GM18517 (cell line): Measurements from ENCODE around the gene DOK6.
A peak's percentile ranks its signal among the peaks of the same experiment; 100 is the strongest.
"Not testable (repeated sequence)": the region's sequence is repeated elsewhere in the genome, so short reads cannot be mapped to it uniquely, and the experiment has no call there.

Source experiments
- ATAC-seq: cut with Tn5 transposase; IDR thresholded peaks from one replicate; pipeline ENCODE4 v1.9.1; 2021; ENCODE audit warnings: mild to moderate bottlenecking, moderate library complexity; ENCODE audit not compliant: unreplicated experiment

Gene DOK6

DNA sequence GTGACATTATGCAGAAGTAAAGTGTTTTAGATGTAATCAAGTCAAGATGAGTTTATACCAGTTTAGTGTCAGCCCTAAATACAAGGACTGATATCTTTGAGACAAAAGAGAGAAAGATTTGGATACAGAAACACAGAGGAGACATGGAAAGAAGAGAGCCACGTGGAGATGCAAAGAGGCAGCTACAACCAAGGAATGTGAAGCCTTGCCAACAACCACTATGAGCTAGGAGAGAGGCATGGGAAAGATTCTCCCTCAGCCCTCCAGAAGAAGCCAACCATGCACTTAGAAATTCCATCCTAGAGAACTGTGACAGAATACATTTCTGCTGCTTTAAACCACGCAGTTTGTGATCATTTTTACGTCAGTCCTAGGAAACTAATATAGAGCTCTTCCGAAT lies 217.2 kb downstream of the DOK6 start:
- no peak for ATAC-seq

DNA sequence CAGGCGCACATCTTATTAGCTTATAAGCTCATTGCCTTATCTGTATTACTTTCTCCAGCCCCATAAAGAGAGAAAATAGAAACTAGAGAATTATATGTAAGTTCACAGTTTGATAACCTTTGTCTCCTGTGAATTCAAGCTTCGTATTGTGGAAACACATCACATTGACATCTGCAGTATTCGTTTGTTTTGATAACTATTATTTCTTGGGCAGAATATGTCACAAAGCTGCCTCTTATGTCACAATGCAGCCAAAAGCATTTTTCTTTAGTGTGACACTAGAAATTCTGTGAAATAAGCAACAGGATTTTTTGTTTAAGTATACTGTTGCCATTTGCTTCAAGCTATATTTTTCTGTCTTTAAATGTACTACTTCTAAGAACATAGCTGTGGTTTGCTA lies 221.5 kb downstream of the DOK6 start:
- ATAC-seq: no peak

DNA sequence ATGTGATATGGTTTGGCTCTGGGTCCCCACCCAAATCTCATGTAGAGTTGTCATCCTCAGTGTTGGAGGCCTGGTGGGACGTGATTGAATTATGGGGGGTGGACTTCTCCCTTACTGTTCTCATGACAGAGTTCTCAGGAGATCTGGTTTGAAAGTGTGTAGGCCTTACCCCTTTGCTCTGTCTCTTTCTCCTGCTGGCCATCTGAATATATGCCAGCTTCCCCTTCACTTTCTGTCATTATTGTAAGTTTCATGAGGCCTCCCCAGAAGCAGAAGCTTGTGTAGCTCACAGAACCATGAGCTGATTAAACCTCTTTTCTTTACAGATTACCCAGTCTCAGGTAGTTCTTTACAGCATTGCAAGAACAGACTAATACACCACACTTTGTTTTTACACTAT lies 222.3 kb downstream of the DOK6 start:
- no peak for ATAC-seq

DNA sequence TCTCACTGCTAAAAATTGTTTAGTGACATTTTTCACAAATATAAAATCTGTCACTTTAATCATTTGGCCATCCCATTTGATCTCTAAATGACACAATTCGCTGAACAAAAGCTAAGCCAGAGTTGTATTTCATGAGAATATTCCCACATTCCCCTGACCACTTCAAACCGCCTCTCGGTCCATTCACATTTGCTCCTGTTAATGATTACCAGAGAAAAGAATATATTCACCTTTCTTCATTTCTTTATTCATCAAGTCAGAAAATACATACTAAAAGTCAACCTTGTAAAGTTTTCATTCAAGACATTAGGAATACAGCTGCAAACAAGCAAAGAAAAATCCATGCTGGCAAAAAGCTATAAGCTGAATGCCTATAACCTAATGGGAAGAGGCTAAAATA lies 225.5 kb downstream of the DOK6 start:
- ATAC-seq: no peak

DNA sequence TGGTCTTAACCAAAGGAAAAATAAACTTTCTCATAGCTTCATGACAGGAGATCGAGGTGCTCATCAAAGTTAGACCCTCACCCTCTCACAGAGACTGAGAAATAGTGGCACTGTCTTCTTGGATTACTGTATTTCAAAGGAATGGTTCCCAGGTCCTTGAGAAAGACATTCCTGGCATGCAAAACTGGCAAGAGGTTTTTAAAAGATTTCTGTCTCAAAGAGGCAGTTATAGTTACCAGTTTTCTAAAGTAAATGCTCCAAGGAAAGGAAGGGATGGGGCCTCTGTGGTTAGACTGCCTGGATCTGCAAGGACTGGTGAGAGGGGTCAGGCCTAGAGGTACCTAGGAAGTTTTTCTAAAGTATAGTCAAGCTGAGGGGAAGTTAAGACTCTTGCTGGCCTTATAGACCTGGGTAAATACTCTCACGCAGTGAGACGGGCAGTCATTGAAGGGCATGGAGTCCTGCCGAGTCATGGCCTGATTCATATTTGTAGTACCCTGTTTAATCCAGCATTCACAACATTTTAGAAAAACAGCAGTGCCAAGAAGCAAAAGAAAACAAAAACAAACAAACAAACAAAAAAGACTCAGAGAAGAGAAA lies 226.1 kb downstream of the DOK6 start:
- ATAC-seq: no peak

DNA sequence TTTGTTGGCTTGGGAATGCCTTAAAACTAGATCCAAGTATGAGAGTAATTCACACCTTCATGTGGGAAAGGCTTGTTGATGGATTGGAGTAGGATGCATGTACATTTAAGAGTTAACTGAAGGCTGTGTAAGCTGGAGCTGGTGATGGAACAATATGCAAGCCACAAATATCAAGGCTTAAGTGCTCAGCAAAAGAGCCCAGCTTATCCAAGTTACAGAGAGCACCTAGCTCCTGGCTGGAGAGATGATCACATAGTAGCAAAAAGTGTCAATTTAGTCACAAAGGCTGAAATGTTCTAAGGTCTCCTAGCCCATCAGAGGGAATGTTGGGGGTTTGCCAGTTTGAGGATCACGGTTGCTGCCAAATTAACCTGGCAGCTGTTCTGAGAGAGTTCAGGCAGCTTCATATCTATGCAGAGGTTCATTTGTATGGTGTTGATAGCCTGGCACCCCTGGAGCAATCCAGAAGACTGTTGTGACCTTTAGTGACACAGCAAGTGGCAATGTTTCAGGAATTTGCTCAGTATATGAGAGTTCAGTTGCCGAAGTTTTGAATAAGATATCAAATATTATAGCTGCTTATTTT lies 228.2 kb downstream of the DOK6 start:
- ATAC-seq: no peak

DNA sequence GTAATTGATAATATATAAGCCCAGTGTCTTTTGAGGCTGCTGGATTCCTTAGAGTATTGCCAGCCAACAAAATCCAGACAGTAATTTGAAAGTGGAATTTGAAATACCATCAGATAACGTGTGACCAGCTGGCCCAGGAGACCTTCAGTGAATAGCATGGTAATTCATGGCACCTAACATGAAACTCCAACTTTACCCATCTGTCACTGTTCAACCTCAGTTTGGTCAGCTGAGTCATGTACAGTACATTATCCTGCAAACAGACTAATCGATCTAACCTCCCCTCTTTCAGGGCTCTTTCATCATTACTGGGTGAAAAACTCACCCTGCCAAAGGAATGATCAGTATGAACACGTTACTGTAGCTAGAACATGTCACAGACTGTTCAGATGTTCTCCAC lies 230.6 kb downstream of the DOK6 start:
- no peak for ATAC-seq

DNA sequence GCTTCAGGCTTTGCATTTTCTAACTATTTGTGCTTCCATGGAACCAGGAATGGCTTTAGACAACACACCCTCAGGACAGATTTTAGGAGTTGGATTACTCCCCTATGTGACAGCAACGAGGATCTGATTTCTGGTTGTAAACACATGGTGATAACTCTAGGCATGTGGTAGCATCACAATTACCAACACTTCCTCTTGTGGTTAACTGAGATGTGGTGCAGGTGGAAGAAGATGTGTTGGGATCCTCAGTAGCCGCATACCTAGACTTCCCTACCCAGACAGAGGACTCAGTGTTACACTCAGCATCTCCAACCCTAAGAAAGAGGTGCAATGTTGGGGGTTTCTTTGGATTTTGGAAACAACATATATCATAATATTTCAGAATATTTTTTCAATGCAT lies 234.8 kb downstream of the DOK6 start:
- no peak for ATAC-seq

DNA sequence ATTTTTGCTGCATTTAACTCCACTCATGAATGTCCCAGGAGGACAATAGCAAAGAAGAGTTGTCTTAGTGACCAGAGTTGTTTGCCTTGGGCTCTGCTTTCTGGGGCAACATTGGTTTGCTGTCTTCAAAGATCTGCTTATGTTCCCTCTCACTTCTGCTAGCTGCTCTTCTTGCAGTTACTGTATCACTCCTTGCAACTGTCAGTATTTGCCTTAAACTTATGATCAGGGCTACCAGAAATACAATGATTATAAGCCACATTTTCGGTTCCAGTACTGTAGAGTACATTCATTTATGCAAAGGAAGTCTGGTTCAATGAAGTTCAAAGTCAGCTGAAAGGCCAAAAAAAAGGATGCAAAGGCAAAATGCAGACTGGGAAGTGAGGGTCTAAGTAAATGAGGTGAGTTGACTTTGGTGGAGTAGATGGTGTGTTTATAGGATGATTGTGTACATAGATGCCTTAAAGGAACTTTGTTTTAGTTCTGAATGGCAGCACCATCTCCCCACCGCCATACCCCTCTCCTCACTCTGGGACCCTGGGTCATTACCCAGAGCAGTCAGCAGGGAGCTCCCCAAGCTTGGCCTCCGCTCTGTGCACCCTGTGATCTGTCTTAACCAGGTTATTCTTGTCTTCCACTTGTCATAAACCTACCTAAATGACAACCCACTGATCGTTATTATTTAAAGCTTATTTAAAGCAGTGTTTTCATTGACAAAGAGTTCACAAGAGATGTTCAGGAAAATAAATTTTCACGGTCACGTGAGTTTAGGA lies 236.0 kb downstream of the DOK6 start:
- peak; percentile 50 for ATAC-seq

DNA sequence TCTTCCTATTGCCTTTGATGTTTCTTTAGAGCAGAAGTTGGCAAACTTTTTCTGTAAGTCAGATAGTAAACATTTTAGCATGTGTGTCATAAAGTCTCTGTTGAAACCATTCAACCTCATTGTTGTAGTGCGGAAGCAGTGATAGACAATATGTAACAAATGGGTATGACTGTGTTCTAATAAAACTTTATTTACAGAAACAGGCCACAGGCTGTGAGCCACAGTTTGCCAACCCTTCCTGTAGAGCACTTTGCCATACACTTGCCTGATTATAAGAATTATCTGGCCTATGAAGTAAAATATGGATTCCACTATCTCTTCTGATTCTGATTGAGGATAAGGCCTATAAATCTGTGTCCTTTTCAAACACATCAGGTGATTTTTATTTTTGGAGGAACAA lies 237.4 kb downstream of the DOK6 start:
- no peak for ATAC-seq

DNA sequence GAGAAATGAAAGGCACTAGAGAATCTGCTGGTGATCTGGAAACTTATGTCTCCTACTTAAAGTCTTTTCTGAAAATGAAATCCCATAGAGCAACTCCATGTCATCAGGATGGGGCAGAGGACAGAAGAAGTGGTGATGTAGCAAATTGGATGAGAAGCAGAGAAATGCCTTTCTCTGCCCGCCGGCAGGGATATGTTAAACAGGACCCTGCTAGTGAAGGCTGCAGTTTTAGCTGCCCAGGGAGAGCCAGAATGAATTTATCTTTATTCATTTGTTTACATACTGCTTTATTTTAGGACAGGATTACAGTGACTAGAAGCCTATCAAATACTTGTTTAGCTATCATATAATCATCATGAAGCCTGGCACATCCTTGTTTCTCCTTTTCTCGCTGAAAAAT lies 247.0 kb downstream of the DOK6 start:
- no peak for ATAC-seq

DNA sequence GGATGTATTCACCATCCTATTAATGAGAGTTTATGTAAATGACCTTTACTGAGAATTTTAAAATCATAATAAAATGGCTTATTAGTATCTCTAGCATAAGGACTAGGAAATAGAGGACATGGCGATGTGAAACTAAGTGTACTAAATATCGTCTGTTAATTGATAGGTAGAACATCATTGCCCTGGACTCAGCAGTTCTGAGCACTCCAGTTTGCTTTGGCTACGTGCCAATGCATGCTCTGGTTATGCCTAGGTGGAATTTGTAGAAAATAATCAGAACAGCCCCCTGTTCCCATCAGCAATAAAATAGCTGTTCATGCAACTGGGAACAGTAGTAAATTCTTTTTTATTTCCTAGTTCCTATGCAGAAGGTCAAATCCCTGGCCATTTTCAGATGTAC lies 247.8 kb downstream of the DOK6 start:
- no peak for ATAC-seq

DNA sequence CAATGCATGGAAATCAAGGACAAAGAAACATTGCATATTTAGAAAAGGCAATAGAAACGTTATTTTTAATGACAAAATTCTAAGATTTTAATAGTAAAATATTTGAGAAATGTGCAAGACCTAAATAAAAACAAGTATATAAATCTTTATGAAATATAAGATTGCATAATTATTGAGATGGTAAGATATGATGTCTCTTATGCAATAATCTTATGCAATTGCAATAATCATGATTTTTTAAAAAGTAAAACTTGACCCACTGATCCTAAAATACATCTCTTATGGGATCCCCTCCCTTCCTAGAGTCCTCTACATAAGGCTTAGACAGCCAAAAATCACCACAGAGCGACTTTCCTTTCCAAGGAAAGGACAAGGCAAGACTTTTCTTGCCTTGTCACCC lies 249.0 kb downstream of the DOK6 start:
- no peak for ATAC-seq

DNA sequence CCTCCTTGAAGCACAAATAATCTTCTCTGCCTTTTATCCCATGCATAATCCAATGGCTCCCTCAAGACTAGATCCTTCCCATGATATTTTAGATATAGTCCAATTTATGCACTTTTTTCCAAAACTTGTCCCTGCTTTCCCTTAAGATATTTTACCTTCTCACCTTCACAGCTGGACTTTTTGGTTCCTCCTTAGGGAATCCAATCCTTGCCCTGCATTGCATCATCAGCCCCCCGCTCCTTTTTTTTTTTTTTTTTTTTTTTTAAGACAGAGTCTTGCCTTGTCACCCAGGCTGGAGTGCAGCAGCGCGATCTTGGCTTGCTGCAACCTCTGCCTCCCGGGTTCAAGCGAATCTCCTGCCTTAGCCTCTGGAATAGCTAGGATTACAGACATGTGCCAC lies 250.6 kb downstream of the DOK6 start:
- ATAC-seq: no peak

DNA sequence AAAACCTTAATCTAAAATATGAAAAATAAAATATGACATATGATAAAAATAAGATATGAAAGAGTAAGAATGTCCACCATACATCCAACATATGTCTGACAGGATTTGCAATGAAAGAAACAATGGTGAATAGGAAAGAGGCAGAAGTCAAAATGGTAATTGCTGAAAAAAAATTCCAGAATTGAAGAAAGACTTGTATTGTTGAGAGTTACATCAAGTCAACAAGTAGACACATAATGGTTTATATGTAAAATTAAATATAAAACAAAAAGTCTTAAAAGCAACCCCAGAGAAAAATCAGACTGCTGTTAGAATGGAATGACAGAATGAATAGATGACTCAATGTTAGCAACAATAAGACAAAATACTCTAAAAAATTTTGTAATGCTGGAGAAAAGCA lies 255.1 kb downstream of the DOK6 start:
- ATAC-seq: no peak

DNA sequence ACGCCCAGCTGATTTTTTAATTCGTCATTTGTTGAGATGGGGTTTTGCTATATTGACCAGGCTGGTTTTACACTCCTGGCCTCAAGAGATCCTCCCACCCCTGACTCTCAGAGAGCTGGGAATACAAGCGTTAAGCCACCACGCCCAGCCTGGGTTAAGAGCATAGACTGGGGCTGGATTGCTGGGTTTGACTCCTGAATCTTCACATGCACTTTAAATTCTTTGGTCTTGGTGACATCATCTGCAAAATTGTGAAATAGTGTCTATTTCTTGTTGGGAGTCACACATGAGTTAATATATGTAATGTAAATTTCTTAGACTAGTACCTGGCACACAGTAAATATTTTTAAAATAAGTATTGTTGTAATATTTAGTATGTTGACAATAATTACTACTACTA lies 257.4 kb downstream of the DOK6 start:
- no peak for ATAC-seq

DNA sequence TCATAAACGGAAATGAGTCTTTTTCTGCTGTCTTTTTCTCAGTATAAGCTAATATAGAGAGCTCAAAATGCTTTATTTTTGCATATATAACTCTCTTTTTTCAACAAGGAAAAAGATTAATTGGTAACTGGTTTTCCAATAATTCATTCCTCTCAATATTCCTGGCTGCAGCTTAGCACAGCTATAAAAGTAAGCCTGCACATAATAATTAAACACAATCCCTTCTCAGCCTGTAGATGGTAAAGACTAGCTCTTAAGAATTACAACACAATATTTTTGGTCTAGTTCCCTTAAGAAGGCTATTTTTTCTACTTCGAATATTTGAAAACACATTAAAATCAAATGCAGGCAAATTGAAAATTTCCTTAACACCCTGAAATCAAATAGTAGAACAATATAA lies 258.0 kb downstream of the DOK6 start:
- no peak for ATAC-seq

DNA sequence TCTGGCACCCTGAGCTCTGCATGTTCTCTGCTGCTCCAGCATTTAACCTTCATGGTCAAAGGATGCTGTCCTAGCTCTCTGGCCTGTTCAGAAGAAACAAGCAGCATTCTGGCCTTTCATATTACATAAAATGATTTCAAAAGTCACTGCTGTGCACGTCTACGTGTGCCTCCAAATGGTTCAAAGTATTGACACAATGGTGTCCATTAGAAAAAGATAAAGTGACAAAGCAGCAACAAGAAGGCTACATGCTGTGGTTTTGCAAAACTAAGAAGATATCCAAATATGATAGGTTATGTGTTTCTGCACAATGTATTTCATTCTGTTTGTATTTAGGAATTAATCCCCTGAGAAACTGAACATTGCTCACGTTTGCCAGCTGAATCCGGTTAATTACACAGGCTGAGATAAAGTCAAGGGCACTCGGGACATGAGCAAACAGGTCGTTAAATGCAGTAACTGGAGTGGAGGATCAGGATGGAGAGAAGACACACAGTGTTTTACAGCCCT lies 258.5 kb downstream of the DOK6 start:
- ATAC-seq: no peak

DNA sequence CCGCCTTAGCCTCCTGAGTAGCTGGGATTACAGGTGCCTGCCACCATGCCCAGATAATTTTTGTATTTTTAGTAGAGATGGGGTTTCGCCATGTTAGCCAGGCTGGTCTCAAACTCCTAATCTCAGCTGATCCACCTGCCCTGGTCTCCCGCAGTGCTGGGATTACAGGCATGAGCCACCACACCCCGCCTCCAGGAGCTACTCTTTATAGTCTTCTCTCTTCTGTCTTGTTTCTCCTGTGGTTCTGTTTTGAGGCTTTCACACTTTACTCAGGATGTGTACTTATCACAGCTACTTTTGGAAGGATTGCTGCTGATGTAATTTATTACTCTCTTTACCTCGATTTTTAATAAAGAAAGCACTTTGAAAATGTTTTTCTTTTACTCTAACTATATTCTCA lies 261.4 kb downstream of the DOK6 start:
- ATAC-seq: not testable (repeated sequence)

DNA sequence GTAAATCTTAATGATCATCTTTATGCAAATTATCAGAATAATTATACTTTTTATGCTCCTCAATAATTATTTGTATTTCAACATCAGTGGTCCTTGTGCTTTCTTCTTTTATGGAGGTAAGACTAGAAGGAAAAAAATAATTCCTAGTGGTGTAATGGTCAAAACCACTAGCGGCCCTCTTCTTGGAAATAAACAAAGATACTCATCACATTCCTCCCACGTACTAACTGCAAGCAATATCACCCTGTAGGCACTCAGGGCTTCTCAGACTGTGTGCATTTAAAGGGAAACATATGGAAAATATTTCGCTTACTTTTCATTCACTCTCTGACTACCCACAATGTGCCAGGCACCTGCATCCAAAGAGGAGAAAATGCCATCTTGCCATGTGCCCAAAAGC lies 263.7 kb downstream of the DOK6 start:
- no peak for ATAC-seq

DNA sequence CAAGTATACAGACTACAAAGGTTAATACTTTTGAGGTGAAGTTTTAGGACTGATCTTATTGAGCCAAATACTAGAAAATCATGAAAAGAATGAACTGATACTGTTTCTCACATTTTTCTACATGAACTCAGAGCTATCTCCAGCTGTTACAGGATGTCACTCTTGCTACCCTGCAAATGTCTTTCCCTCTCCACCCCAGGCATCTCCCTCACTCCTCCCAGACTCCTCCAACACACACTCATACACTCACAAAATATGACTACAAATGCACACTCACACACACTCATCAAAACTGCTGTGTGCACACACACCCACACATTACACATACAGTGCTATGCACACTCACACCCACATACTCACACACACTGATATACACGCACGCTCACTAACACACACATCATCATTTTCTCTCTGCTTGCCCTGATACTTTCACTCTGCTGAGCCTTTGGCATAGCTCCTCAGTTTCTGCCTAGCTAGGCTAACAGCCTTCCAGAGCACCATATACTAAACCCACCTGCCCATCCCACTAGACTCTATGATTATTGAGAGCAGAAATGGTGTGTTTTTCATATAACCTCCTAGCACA lies 273.7 kb downstream of the DOK6 start:
- no peak for ATAC-seq

DNA sequence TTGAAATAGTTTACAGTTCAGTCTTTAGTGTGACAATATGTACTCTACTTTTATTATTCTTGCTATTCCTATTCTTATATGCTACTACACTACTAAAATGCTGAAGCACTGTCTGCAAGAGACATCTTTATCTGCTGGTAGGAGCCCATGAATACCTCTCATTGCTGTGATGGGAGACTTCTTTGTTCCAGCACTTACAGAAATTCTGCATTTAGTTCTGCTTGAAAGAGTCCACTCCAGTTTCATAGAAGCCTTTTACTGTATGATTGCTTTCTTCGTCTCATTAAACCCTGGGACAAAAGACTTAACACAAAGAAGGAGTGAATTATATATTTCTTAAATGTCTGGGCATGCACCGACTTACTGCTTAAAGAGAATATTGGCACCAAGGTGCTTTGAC lies 274.3 kb downstream of the DOK6 start:
- no peak for ATAC-seq
